GM12801 (cell line): Measurements from ENCODE around the gene ATP9B.

ENCODE experiments used
- TF ChIP-seq, protein P1 (sequence below): IDR thresholded peaks from one replicate; pipeline ENCODE4 v1.5.1; 2011; ENCODE audit warnings: control low read depth; ENCODE audit not compliant: insufficient read length; ENCODE audit errors: extremely low read depth

ATP9B gene

DNA sequence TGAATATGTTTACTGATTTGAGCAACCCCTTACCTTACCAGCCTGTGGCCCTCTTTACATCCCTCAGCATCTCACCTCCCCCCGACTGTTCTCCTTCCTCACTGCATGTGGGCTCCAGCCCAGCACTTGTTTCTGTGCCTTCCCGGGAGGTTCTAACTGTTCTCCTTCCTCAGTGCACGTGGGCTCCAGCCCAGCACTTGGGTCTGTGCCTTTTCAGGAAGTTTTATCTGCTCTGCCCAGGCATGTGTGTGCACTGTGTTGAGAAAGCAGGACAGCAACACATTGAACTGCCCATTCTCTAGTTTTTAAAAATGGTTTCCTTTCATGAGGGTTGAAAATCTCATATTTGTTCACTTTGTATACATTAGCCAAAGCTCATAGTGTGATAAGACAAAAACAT is 158.4 kb downstream of the ATP9B start:
- TF ChIP-seq, protein P1, sequence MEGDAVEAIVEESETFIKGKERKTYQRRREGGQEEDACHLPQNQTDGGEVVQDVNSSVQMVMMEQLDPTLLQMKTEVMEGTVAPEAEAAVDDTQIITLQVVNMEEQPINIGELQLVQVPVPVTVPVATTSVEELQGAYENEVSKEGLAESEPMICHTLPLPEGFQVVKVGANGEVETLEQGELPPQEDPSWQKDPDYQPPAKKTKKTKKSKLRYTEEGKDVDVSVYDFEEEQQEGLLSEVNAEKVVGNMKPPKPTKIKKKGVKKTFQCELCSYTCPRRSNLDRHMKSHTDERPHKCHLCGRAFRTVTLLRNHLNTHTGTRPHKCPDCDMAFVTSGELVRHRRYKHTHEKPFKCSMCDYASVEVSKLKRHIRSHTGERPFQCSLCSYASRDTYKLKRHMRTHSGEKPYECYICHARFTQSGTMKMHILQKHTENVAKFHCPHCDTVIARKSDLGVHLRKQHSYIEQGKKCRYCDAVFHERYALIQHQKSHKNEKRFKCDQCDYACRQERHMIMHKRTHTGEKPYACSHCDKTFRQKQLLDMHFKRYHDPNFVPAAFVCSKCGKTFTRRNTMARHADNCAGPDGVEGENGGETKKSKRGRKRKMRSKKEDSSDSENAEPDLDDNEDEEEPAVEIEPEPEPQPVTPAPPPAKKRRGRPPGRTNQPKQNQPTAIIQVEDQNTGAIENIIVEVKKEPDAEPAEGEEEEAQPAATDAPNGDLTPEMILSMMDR = no peak

DNA sequence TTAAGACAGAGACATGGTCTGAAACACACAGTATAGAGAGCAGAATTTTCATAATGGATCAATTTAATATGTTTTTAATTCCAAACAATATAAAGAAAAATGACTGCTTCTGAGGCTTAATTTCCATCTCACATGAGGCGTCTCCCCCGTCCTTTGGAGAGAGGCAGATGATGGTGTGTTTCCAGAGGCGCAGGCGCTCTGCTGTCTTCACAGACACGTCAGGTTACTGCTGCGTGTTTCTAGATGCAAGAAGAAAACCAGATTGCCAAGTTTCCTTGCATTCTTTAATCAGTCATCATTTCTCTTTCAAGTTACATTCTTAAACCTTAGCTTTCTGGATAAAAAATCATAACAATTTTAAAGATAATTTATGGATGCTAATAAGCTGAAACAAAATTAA is 160.2 kb downstream of the ATP9B start:
- TF ChIP-seq, protein P1 = no peak

DNA sequence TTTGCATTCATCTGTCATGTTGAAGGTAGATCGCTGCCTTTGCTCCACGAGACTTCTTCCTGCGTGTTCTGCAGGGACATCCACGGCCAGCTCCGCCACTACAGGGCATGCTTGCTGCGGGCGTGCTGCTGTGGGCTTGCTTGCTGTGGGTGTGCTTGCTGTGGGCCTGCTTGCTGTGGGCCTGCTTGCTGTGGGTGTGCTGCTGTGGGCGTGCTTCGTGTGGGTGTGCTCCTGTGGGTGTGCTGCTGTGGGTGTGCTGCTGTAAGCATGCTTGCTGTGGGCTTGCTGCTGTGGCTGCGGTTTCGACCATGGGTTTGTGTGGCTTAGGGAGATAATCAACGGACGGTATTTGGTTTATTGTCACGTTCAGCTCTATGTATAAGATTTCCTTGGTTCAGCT is 165.2 kb downstream of the ATP9B start:
- TF ChIP-seq, protein P1 = no peak

DNA sequence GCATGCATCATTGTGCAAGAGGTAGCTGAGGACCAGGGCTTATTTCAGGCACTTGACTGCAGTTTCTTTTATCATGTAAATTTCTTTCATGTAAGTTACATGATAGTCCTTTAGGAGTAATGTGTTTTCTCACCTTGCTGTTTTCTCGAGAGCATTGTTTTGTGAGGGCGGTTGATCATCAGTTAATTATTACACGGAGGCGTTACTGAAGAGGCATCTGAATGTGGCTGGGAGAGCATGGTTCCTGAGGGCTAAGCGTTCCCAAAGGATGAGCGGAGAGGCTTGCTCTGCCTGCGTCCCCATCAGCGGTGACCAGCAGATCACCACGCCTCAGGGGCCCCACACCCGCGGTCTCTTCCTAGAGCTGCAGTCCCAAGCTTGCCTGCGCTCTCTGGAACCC is 170.4 kb downstream of the ATP9B start:
- TF ChIP-seq, protein P1 = no peak

DNA sequence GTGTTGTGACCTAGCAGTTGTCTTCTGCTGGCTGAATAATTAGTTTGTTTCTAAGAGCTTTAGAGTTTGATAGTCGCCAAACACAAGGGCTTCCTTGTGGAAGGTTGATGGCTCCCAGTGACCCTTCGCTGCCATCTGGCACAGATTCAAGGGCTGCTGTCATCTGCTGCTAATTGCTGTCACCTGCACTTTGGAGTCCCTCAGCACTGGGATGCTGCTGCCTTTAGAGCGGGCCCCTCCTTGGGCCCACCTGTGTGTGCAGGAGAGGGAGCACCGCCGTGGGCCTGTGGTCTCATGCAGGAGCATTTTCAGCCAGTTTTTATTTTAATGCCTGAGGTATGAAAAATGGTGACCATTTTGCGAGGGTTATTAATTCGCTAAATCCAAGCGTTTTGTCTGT is 172.6 kb downstream of the ATP9B start:
- TF ChIP-seq, protein P1 = no peak

DNA sequence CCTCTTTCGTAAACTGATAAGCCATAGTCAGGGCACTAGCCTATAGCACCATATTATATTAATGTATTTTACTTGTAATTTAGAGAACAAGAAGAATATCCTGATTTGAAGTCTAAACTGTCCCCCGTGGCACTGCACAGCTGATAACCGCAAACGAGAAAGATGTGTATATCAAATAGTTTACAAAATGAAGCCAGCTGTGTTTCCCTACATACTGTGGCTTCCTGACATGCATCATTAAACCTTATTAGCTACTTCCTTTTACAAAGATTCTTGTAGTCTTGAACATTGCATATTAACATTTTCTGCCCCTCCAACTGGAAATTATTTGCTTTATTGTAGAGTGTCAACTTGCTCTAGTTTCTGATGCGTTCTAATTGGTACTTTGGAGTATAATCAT is 173.1 kb downstream of the ATP9B start:
- TF ChIP-seq, protein P1 = no peak

DNA sequence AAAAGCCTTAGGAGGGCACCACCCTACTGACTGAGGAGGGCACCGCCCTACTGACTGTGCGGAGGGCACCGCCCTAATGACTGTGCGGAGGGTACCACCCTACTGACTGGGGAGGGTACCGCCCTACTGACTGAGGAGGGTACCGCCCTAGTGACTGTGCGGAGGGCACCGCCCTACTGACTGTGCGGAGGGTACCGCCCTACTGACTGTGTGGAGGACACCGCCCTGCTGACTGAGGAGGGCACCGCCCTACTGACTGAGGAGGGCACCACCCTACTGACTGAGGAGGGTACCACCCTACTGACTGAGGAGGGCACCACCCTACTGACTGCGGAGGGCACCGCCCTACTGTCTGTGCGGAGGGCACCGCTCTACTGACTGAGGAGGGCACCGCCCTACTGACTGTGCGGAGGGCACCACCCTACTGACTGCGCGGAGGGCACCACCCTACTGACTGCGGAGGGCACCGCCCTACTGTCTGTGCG is 176.4 kb downstream of the ATP9B start:
- TF ChIP-seq, protein P1 = no peak
